Hepatocyte (in vitro differentiated cells): ENCODE results near the gene APOF.

Experiments used
- EZH2phosphoT487 ChIP-seq: fragments of 200-600 bp; sonication (generic); IDR thresholded peaks from one replicate; pipeline ENCODE4 v1.6.1; 2018; ENCODE audit warnings: antibody characterized with exemption, mild to moderate bottlenecking, low read depth, moderate library complexity; ENCODE audit not compliant: unreplicated experiment, severe bottlenecking
- TF ChIP-seq, protein P1 (sequence below): fragments of 200-600 bp; sonication (generic); IDR thresholded peaks from 2 replicates; pipeline ENCODE4 v1.5.1; 2016; ENCODE audit warnings: antibody characterized with exemption, mild to moderate bottlenecking; ENCODE audit not compliant: poor library complexity

DNA sequence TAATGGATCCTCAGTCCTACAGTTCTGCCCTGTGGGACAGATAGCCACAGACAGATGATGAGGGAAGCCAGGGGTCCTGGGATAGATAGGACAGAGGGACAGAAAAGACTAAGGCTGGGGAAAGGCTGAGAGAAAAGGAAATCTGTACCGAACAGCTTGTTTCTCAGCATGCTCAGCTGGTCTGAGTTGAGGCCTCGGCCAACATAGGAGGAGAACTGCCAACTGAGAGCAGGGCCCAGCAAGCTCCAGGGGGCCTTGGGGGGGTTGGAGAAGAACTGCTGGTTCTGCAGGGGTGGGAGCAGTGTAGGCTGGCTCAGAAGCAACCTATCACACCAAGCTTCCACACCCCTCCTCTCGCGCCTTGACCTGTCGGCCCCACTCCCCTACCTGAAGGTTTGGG is 13.9 kb downstream of the APOF start:
- TF ChIP-seq, protein P1, sequence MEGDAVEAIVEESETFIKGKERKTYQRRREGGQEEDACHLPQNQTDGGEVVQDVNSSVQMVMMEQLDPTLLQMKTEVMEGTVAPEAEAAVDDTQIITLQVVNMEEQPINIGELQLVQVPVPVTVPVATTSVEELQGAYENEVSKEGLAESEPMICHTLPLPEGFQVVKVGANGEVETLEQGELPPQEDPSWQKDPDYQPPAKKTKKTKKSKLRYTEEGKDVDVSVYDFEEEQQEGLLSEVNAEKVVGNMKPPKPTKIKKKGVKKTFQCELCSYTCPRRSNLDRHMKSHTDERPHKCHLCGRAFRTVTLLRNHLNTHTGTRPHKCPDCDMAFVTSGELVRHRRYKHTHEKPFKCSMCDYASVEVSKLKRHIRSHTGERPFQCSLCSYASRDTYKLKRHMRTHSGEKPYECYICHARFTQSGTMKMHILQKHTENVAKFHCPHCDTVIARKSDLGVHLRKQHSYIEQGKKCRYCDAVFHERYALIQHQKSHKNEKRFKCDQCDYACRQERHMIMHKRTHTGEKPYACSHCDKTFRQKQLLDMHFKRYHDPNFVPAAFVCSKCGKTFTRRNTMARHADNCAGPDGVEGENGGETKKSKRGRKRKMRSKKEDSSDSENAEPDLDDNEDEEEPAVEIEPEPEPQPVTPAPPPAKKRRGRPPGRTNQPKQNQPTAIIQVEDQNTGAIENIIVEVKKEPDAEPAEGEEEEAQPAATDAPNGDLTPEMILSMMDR: no peak
- TF ChIP-seq EZH2phosphoT487: no peak
